Small intestine (tissue), 7 donors: ENCODE measurements around the gene SMAP2. TPM values are rescaled to one million over a fixed set of nuclear protein-coding genes. Genes with fewer than 3 reads are reported as not detected.
A peak's percentile ranks its signal among the peaks of the same experiment; 100 is the strongest.
"Not testable (repeated sequence)": the region's sequence is repeated elsewhere in the genome, so short reads cannot be mapped to it uniquely, and the experiment has no call there.

Source experiments
- DNase-seq, 2 donors: peaks; one replicate each; pipeline versions ENCODE4 v3.0.0 to v3.0.0-alpha.2; 2013
- FAIRE-seq: peaks from 2 replicates; lab custom pipeline; 2012; peaks lifted over from hg19 to GRCh38; lab: Jason Lieb, UNC
- H3K27ac ChIP-seq, 3 donors: one replicate each; pipeline ENCODE4 v1.5.1; 2013; ENCODE audit warnings: low read length in 2 of 3, mild to moderate bottlenecking in 2 of 3, control low read depth in 1 of 3, inconsistent platforms in 1 of 3, low read depth in 1 of 3, moderate library complexity in 1 of 3
- H3K27me3 ChIP-seq, 3 donors: one replicate each; pipeline ENCODE4 v1.6.1; 2013; ENCODE audit warnings: low read length in 3 of 3, inconsistent platforms in 1 of 3; ENCODE audit not compliant: control insufficient read depth in 3 of 3, insufficient read depth in 3 of 3
- H3K36me3 ChIP-seq, 3 donors: one replicate each; pipeline ENCODE4 v1.6.1; 2013; ENCODE audit warnings: low read length in 3 of 3, inconsistent platforms in 1 of 3, low read depth in 1 of 3, mild to moderate bottlenecking in 1 of 3, moderate library complexity in 1 of 3; ENCODE audit not compliant: control insufficient read depth in 3 of 3, insufficient read depth in 2 of 3
- H3K4me1 ChIP-seq, 3 donors: one replicate each; pipeline ENCODE4 v1.6.1; 2013; ENCODE audit warnings: low read length in 2 of 3, inconsistent platforms in 1 of 3, low read depth in 1 of 3, mild to moderate bottlenecking in 1 of 3, moderate library complexity in 1 of 3; ENCODE audit not compliant: control insufficient read depth in 3 of 3, insufficient read depth in 2 of 3
- H3K4me3 ChIP-seq, 3 donors: one replicate each; pipeline ENCODE4 v1.5.1; 2013; ENCODE audit warnings: low read length in 3 of 3, control low read depth in 1 of 3, inconsistent platforms in 1 of 3, low read depth in 1 of 3, mild to moderate bottlenecking in 1 of 3, moderate library complexity in 1 of 3
- H3K9me3 ChIP-seq, 2 donors: one replicate each; pipeline ENCODE4 v1.6.1; 2013; ENCODE audit warnings: low read depth in 1 of 2, low read length in 1 of 2; ENCODE audit not compliant: control insufficient read depth in 2 of 2, insufficient read depth in 1 of 2
- WGBS, 3 donors: extraction: QIAGEN DNeasy Blood & Tissue Kit; methylation state at CpG; one replicate each; pipeline ENCODE4 v1.1.7; 2013; 5-methylcytosine and 5-hydroxymethylcytosine counted together
- polyA plus RNA-seq, 4 donors: library from polyadenylated mRNA; stranded (reverse) in 3 of 4; unstranded in 1 of 4; fragments of 200-250 nt in 3 of 4; fragments of 120-200 nt in 1 of 4; gene quantifications; one replicate each; pipeline versions ENCODE4 v1.2.1 to v1.2.3, GENCODE V29; 2013
- donor health status: healthy with polysubstance abuse.
- donor health status: control.
- donor health status: control.
- donor health status: Bipolar disorder and iron deficiency.
- donor health status: healthy.

The SMAP2 gene
- polyA plus RNA-seq, 4 donors: 13.0 to 27.8 (median 25.5) TPM

GRCh38 chr1:40388456-40389321, 15.2 kb downstream of the SMAP2 start:
- DNase-seq, H3K9me3 ChIP-seq, FAIRE-seq, H3K27me3 ChIP-seq, H3K36me3 ChIP-seq: not testable (repeated sequence)
- peak overlapping the region in 1 of 3 donors; percentile 17 for H3K4me3 ChIP-seq
- peak overlapping the region in 2 of 3 donors; percentile 30 to 81 for H3K27ac ChIP-seq
- H3K4me1 ChIP-seq: peaks cover 16 to 41% (median 19%) of the 10 kb centered on the region in 3 donors
- 88 to 92% (median 89%) methylated on average over 23 to 28 of the region's 28 CpGs for WGBS, 3 donors

- Histone ChIP-seq H3K36me3 (peaks cover 0 to 5% (median 0%) of the 10 kb centered on the region in 3 donors), H3K27me3 (no peaks in the 10 kb centered on the region), H3K27ac (peak overlapping the region in 2 of 3 donors; percentile 30 to 81), H3K9me3 (no peaks in the 10 kb centered on the region), H3K4me1 (peaks cover 19 to 35% (median 24%) of the 10 kb centered on the region in 3 donors), H3K4me3 (peak overlapping the region in 1 of 3 donors; percentile 17)
- no peak for DNase-seq
- FAIRE-seq: no peak
- 70 to 76% (median 76%) methylated on average over 3 of the region's 3 CpGs for WGBS, 3 donors
Measured at GRCh38 chr1:40389322-40389803, 15.8 kb downstream of the SMAP2 start.

GRCh38 chr1:40389871-40390560, 16.5 kb downstream of the SMAP2 start:
- DNase-seq: peak; percentile 66 to 72
- Histone ChIP-seq H3K27me3 (no peaks in the 10 kb centered on the region), H3K27ac (peak overlapping the region in 2 of 3 donors; percentile 43 to 82), H3K4me3 (peak overlapping the region in 1 of 3 donors; percentile 6), H3K9me3 (no peaks in the 10 kb centered on the region), H3K36me3 (peaks cover 0 to 3% (median 0%) of the 10 kb centered on the region in 3 donors), H3K4me1 (peaks cover 25 to 33% (median 26%) of the 10 kb centered on the region in 3 donors)
- FAIRE-seq: no peak
- 28 to 39% (median 28%) methylated on average over 4 of the region's 4 CpGs for WGBS, 3 donors

- DNase-seq: no peak
- Histone ChIP-seq H3K4me1 (peaks cover 27 to 37% (median 29%) of the 10 kb centered on the region in 3 donors), H3K27ac (peak overlapping the region in 1 of 3 donors; percentile 82), H3K36me3 (peaks cover 0 to 3% (median 0%) of the 10 kb centered on the region in 3 donors), H3K4me3 (no peak overlapping the region), H3K9me3 (no peaks in the 10 kb centered on the region), H3K27me3 (no peaks in the 10 kb centered on the region)
- no peak for FAIRE-seq
- WGBS, 3 donors: 91 to 96% (median 92%) methylated on average over 3 of the region's 3 CpGs
Measured at GRCh38 chr1:40390857-40391256, 17.3 kb downstream of the SMAP2 start.

- WGBS, 3 donors: 76 to 93% (median 87%) methylated on average over 1 of the region's 1 CpG
- Histone ChIP-seq H3K4me1 (peaks cover 25 to 37% (median 30%) of the 10 kb centered on the region in 3 donors), H3K36me3 (peaks cover 0 to 3% (median 0%) of the 10 kb centered on the region in 3 donors), H3K9me3 (no peaks in the 10 kb centered on the region), H3K4me3 (no peak overlapping the region), H3K27me3 (no peaks in the 10 kb centered on the region), H3K27ac (peak overlapping the region in 2 of 3 donors; percentile 3 to 92)
- FAIRE-seq: no peak
- DNase-seq: peak; percentile 38 to 55
Measured at GRCh38 chr1:40391688-40392145, 18.2 kb downstream of the SMAP2 start.

- Histone ChIP-seq H3K27me3 (no peaks in the 10 kb centered on the region), H3K4me1 (peaks cover 28 to 37% (median 30%) of the 10 kb centered on the region in 3 donors), H3K36me3 (peaks cover 0 to 3% (median 0%) of the 10 kb centered on the region in 3 donors), H3K27ac (peak overlapping the region in 2 of 3 donors; percentile 29 to 92), H3K9me3 (no peaks in the 10 kb centered on the region), H3K4me3 (no peak overlapping the region)
- WGBS, 3 donors: 55 to 62% (median 59%) methylated on average over 3 of the region's 3 CpGs
- FAIRE-seq (no peak), DNase-seq (no peak)
Measured at GRCh38 chr1:40392221-40392620, 18.7 kb downstream of the SMAP2 start.

- FAIRE-seq (no peak), DNase-seq (no peak)
- no peaks in the 10 kb centered on the region for H3K27me3 ChIP-seq
- H3K4me1 ChIP-seq: peaks cover 25 to 37% (median 30%) of the 10 kb centered on the region in 3 donors
- WGBS, 3 donors: 71 to 91% (median 89%) methylated on average over 3 of the region's 3 CpGs
- no peaks in the 10 kb centered on the region for H3K9me3 ChIP-seq
- no peak overlapping the region for H3K4me3 ChIP-seq
- H3K27ac ChIP-seq: peak overlapping the region in 1 of 3 donors; percentile 92
- H3K36me3 ChIP-seq: peaks cover 0 to 3% (median 0%) of the 10 kb centered on the region in 3 donors
Measured at GRCh38 chr1:40393173-40393572, 19.6 kb downstream of the SMAP2 start.
